ENCODE data around the gene ZNF354B. TPM values are rescaled to one million over a fixed set of nuclear protein-coding genes. Genes with fewer than 3 reads are reported as not detected.

Gene ZNF354B
- total RNA-seq, 1 experiment from 2014 or later = 11.6 TPM

- Histone ChIP-seq H3K4me1 (ENCODE audit: control insufficient read depth in 1 of 2, insufficient read depth in 2 of 2, low read length in 2 of 2) (no peaks in the 10 kb centered on the region), H3K9me2 (ENCODE audit: insufficient read depth) (no peaks in the 10 kb centered on the region), H3K9me3 (ENCODE audit: control insufficient read depth in 1 of 2, insufficient read depth in 1 of 2, low read depth in 1 of 2, low read length in 2 of 2) (peaks cover 3 to 4% of the 10 kb centered on the region in 2 experiments; a peak in 2 of 4 replicates), H3K4me3 (replicated peaks in 1 of 2; ENCODE audit: low read depth in 1 of 2, low read length in 2 of 2) (no peak overlapping the region), H3K27ac (ENCODE audit: low read depth, low read length) (no peak overlapping the region), H3K79me2 (ENCODE audit: insufficient read depth, low read length) (no peaks in the 10 kb centered on the region), H3K27me3 (ENCODE audit: insufficient read depth, low read length) (no peaks in the 10 kb centered on the region), H3K9ac (ENCODE audit: low read length) (no peak overlapping the region), H4K20me1 (ENCODE audit: insufficient read depth) (no peaks in the 10 kb centered on the region), H2AFZ (ENCODE audit: low read depth, low read length, poor library complexity, severe bottlenecking) (no peak overlapping the region), H3K4me2 (ENCODE audit: low read length) (no peak overlapping the region), H3K36me3 (ENCODE audit: control insufficient read depth in 1 of 2, insufficient read depth in 2 of 2, low read length in 2 of 2) (no peaks in the 10 kb centered on the region)
- ATAC-seq = no peak
- ChIA-PET RAD21 (ENCODE audit: low non-redundant PET in 1 of 2, low total read pairs in 2 of 2, uncharacterized antibody in 2 of 2, unreplicated experiment in 2 of 2) (no interaction called here), CTCF (no interaction called here), POLR2A (no interaction called here)
- no peak for TF ChIP-seq TCF7L2 (IDR thresholded peaks at IDR 0.05; ENCODE audit: borderline replicate concordance, extremely low read depth, insufficient read depth, insufficient read length)
- no peak for TF ChIP-seq EZH2 (IDR thresholded peaks at IDR 0.05)
- TF ChIP-seq FOSL1 (IDR thresholded peaks at IDR 0.05; ENCODE audit: low read depth) = no peak
- no peak for TF ChIP-seq EGR1 (IDR thresholded peaks at IDR 0.05; ENCODE audit: low read depth)
- TF ChIP-seq ZNF274 (IDR thresholded peaks at IDR 0.05; ENCODE audit: low read depth, low read length) = no peak
- TF ChIP-seq SRF (IDR thresholded peaks at IDR 0.05; ENCODE audit: low read depth) = no peak
- no peak for TF ChIP-seq SP1 (IDR thresholded peaks at IDR 0.05; ENCODE audit: low read depth)
- no peak for TF ChIP-seq RAD21 (IDR thresholded peaks at IDR 0.05; ENCODE audit: low read depth)
- no peak for TF ChIP-seq ELF1 (IDR thresholded peaks at IDR 0.05; ENCODE audit: borderline replicate concordance, low read depth)
- no peak for TF ChIP-seq MAX (IDR thresholded peaks at IDR 0.05)
- TF ChIP-seq REST (IDR thresholded peaks at IDR 0.05; ENCODE audit: low read depth) = no peak
- no peak for TF ChIP-seq ZFX (IDR thresholded peaks at IDR 0.05)
- TF ChIP-seq SIN3A (IDR thresholded peaks at IDR 0.05; ENCODE audit: low read depth) = no peak
- no peak for TF ChIP-seq POLR2A (IDR thresholded peaks at IDR 0.05; ENCODE audit: borderline replicate concordance, extremely low read depth, insufficient read depth, insufficient read length)
- TF ChIP-seq CTCF (IDR thresholded peaks at IDR 0.05 in 2 of 3, conservative IDR thresholded peaks at IDR 0.05 in 1 of 3; ENCODE audit: borderline replicate concordance in 1 of 3, insufficient read depth in 1 of 3, low read depth in 2 of 3, low read length in 2 of 3) = no peak
- TF ChIP-seq POLR2AphosphoS5 (IDR thresholded peaks at IDR 0.05; ENCODE audit: low read depth, low read length) = no peak
- intact Hi-C loops (cut with micrococcal nuclease) = no loop called here
- BruUV-seq (replicated peaks) = no TSS peak
- DNase-seq (ENCODE audit: low read depth, low spot score) = no peak
These were observed 39.5 kb downstream of the ZNF354B start for GRCh38 chr5:178899289-178899688.
